NB4 (cell line): ENCODE measurements around the gene CFAP57.

Experiments used
- DNase-seq: peaks from one replicate; pipeline ENCODE4 v3.0.0; 2010; ENCODE audit warnings: low read depth
- H3K4me3 ChIP-seq: one replicate; pipeline ENCODE4 v1.5.1; 2011; ENCODE audit warnings: mild to moderate bottlenecking, low read depth, low read length, moderate library complexity
- CTCF ChIP-seq: IDR thresholded peaks from one replicate; pipeline ENCODE4 v1.5.1; 2012; ENCODE audit warnings: low read depth, low read length
- MAX ChIP-seq: IDR thresholded peaks from 2 replicates; pipeline ENCODE4 v1.6.1; 2011; ENCODE audit warnings: low read depth, low read length
- MYC ChIP-seq: IDR thresholded peaks from 2 replicates; pipeline ENCODE4 v1.6.1; 2011; ENCODE audit warnings: low read depth, low read length
- POLR2A ChIP-seq: IDR thresholded peaks from 2 replicates; pipeline ENCODE4 v1.6.1; 2011; ENCODE audit warnings: mild to moderate bottlenecking; ENCODE audit not compliant: insufficient read length; ENCODE audit errors: extremely low read depth

The CFAP57 gene

GRCh38 chr1:43277116-43277876 lies 105.2 kb downstream of the CFAP57 start:
- no peak for DNase-seq
- H3K4me3 ChIP-seq: no peak overlapping the region
- TF ChIP-seq MAX: no peak
- no peak for TF ChIP-seq CTCF
- no peak for TF ChIP-seq POLR2A
- no peak for TF ChIP-seq MYC

- no peak for DNase-seq
- TF ChIP-seq POLR2A: no peak
- H3K4me3 ChIP-seq: no peak overlapping the region
Observed at GRCh38 chr1:43279161-43279560, 107.0 kb downstream of the CFAP57 start.

GRCh38 chr1:43279666-43280065 lies 107.5 kb downstream of the CFAP57 start:
- DNase-seq: no peak
- H3K4me3 ChIP-seq: no peak overlapping the region
- no peak for TF ChIP-seq MYC
- TF ChIP-seq POLR2A: no peak
- no peak for TF ChIP-seq MAX
- no peak for TF ChIP-seq CTCF

- H3K4me3 ChIP-seq: no peak overlapping the region
- TF ChIP-seq POLR2A: no peak
- no peak for TF ChIP-seq MYC
- no peak for TF ChIP-seq CTCF
- TF ChIP-seq MAX: no peak
- DNase-seq: no peak
Observed at GRCh38 chr1:43280692-43281091, 108.6 kb downstream of the CFAP57 start.

- TF ChIP-seq MAX (no peak), POLR2A (no peak), MYC (no peak), CTCF (no peak)
- DNase-seq: no peak
- no peak overlapping the region for H3K4me3 ChIP-seq
Observed at GRCh38 chr1:43282220-43283195, 110.4 kb downstream of the CFAP57 start.

- H3K4me3 ChIP-seq: no peak overlapping the region
- DNase-seq: no peak
- TF ChIP-seq POLR2A (no peak), MYC (no peak), CTCF (no peak), MAX (no peak)
Observed at GRCh38 chr1:43284065-43284464, 111.9 kb downstream of the CFAP57 start.
